ENCODE results near the gene NIM1K.

GRCh38 chr5:43213951-43214350, 21.9 kb downstream of the NIM1K start:
- TF ChIP-seq CTCF (IDR thresholded peaks at IDR 0.05), result no peak
- no peak for TF ChIP-seq POLR2A (IDR thresholded peaks at IDR 0.05)
